Thyroid gland (tissue), 4 donors: ENCODE measurements around the gene UBXN6.

Experiments
- POLR2A ChIP-seq, 2 donors: fragments of 450-650 bp; IDR thresholded peaks; one replicate each; pipeline ENCODE4 v1.6.1; 2017; ENCODE audit warnings: antibody characterized with exemption in 2 of 2, mild to moderate bottlenecking in 2 of 2, moderate library complexity in 1 of 2
- TF ChIP-seq, protein P1 (sequence below), 6 experiments: fragments of 200-600 bp in 3 of 6; fragments of 450-650 bp in 3 of 6; sonication (generic) in 3 of 6; IDR thresholded peaks; one replicate each; pipeline ENCODE4 v1.5.1; 2016 to 2019; ENCODE audit warnings: antibody characterized with exemption in 6 of 6, mild to moderate bottlenecking in 2 of 6, inconsistent platforms in 1 of 6, moderate library complexity in 1 of 6

DNA sequence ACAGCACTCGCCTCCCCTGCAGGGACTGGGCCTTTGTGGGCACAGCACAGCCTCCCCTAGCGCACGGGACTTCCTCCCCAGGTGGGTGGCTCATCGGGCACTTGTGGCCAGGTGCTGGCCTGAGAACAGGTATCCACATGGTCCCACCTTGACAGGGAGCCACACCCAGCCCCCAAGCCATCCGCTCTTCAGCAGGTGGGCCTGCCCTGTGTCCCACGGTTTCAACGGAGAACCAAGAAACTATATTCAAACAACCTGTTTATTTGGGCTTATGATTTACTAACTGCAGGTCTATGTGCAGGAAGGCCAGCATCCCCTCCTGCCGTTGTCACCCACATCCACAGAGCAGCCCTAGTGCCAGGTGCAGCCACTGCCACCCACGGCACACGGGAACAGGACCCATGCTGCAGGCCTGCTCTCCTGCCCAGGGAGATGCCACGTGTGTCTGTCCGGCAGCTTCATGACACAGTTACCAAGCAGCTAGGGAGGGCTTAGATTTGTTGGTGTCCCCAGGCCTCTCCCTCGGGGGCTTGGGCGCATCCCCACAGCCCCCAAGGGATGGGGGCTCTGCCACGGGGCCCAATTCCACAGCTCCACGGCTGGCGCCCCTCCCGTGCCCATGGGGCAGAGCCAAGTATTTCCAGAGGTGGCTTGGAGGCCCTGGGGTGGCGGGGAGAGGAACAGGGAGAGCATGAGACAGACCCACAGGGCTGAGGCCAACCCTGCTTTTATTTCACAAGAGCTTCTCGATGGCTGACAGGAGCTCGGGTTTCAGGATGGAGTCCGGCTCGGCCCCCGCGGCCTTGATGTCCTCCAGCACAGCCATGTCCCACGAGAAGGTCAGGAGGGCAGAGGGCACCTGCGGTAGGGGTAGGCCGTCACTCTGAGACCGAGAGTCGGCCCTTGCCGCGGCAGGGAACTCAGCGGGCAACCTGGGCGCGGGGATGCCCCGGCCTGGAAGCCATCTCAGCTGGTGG, 12.5 kb downstream of the UBXN6 start:
- no peak for TF ChIP-seq POLR2A (IDR thresholded peaks at IDR 0.05)
- TF ChIP-seq, protein P1, sequence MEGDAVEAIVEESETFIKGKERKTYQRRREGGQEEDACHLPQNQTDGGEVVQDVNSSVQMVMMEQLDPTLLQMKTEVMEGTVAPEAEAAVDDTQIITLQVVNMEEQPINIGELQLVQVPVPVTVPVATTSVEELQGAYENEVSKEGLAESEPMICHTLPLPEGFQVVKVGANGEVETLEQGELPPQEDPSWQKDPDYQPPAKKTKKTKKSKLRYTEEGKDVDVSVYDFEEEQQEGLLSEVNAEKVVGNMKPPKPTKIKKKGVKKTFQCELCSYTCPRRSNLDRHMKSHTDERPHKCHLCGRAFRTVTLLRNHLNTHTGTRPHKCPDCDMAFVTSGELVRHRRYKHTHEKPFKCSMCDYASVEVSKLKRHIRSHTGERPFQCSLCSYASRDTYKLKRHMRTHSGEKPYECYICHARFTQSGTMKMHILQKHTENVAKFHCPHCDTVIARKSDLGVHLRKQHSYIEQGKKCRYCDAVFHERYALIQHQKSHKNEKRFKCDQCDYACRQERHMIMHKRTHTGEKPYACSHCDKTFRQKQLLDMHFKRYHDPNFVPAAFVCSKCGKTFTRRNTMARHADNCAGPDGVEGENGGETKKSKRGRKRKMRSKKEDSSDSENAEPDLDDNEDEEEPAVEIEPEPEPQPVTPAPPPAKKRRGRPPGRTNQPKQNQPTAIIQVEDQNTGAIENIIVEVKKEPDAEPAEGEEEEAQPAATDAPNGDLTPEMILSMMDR (IDR thresholded peaks at IDR 0.05) = no peak
